HEK293T (cell line): Measurements from ENCODE around the gene PSG5.
"Not testable (repeated sequence)": the region's sequence is repeated elsewhere in the genome, so short reads cannot be mapped to it uniquely, and the experiment has no call there.

Source experiments
- CTCF ChIA-PET: fragments of 350-600 bp; formaldehyde crosslinking; extraction: SDS; loops from one replicate; lab custom pipeline; 2021; ENCODE audit warnings: antibody characterized with exemption, inconsistent platforms; lab: Yijun Ruan, JAX
- POLR2A ChIA-PET: fragments of 350-600 bp; formaldehyde crosslinking; extraction: SDS; loops from one replicate; lab custom pipeline; 2020; ENCODE audit warnings: antibody characterized with exemption, inconsistent platforms; lab: Yijun Ruan, JAX
- DNase-seq: peaks from one replicate; pipeline ENCODE4 v3.0.0; 2012; ENCODE audit warnings: mixed read lengths; ENCODE audit errors: extremely low spot score
- ARNT ChIP-seq: fragments of 450-650 bp; IDR thresholded peaks from 2 replicates; pipeline ENCODE4 v1.6.1; 2017; ENCODE audit warnings: mild to moderate bottlenecking
- BHLHE40 ChIP-seq: fragments of 450-650 bp; IDR thresholded peaks from 2 replicates; pipeline ENCODE4 v1.6.1; 2016; ENCODE audit warnings: mild to moderate bottlenecking, moderate library complexity, borderline replicate concordance
- CTBP1 ChIP-seq: fragments of 450-650 bp; IDR thresholded peaks from 2 replicates; pipeline ENCODE4 v1.6.1; 2016; ENCODE audit warnings: borderline replicate concordance
- ELF4 ChIP-seq: fragments of 450-650 bp; IDR thresholded peaks from 2 replicates; pipeline ENCODE4 v1.6.1; 2017; ENCODE audit warnings: antibody characterized with exemption
- FOXA1 ChIP-seq: fragments of 450-650 bp; IDR thresholded peaks from 2 replicates; pipeline ENCODE4 v1.6.1; 2016; ENCODE audit warnings: mild to moderate bottlenecking
- FOXK2 ChIP-seq: fragments of 450-650 bp; IDR thresholded peaks from 2 replicates; pipeline ENCODE4 v1.6.1; 2016; ENCODE audit warnings: mild to moderate bottlenecking
- FOXM1 ChIP-seq: fragments of 450-650 bp; IDR thresholded peaks from 2 replicates; pipeline ENCODE4 v1.6.1; 2017; ENCODE audit warnings: mild to moderate bottlenecking, borderline replicate concordance
- HDGF ChIP-seq: fragments of 450-650 bp; IDR thresholded peaks from 2 replicates; pipeline ENCODE4 v1.6.1; 2017; ENCODE audit warnings: antibody characterized with exemption, borderline replicate concordance
- L3MBTL2 ChIP-seq: fragments of 450-650 bp; conservative IDR thresholded peaks from 2 replicates; pipeline ENCODE4 v1.6.1; 2016; ENCODE audit warnings: mild to moderate bottlenecking
- LEF1 ChIP-seq: fragments of 450-650 bp; IDR thresholded peaks from 2 replicates; pipeline ENCODE4 v1.6.1; 2017; ENCODE audit warnings: mild to moderate bottlenecking, borderline replicate concordance
- NFRKB ChIP-seq: fragments of 450-650 bp; IDR thresholded peaks from 2 replicates; pipeline ENCODE4 v1.6.1; 2016; ENCODE audit warnings: mild to moderate bottlenecking, moderate library complexity
- PKNOX1 ChIP-seq: fragments of 450-650 bp; IDR thresholded peaks from 2 replicates; pipeline ENCODE4 v1.6.1; 2016
- SP1 ChIP-seq: fragments of 450-650 bp; IDR thresholded peaks from 2 replicates; pipeline ENCODE4 v1.6.1; 2017
- SUZ12 ChIP-seq: fragments of 450-650 bp; IDR thresholded peaks from 2 replicates; pipeline ENCODE4 v1.6.1; 2016; ENCODE audit warnings: mild to moderate bottlenecking
- TARDBP ChIP-seq: fragments of 450-650 bp; IDR thresholded peaks from 2 replicates; pipeline ENCODE4 v1.6.1; 2016
- ZNF384 ChIP-seq: fragments of 450-650 bp; IDR thresholded peaks from 2 replicates; pipeline ENCODE4 v1.6.1; 2016

The PSG5 gene

GRCh38 chr19:43148233-43148632 is 38.1 kb downstream of the PSG5 start:
- DNase-seq, result no peak
- CTCF ChIA-PET, result no interaction called here
- POLR2A ChIA-PET, result no interaction called here
- TF ChIP-seq ZNF384 (no peak), PKNOX1 (no peak), TARDBP (no peak), FOXK2 (no peak), ARNT (no peak), LEF1 (no peak), HDGF (no peak), SUZ12 (no peak), BHLHE40 (no peak), L3MBTL2 (no peak), CTBP1 (no peak), NFRKB (no peak), SP1 (no peak), ELF4 (no peak), FOXA1 (no peak)

- POLR2A ChIA-PET, DNase-seq, CTCF ChIA-PET: not testable (repeated sequence)
These were observed 44.6 kb downstream of the PSG5 start for GRCh38 chr19:43141763-43142162.

GRCh38 chr19:43132696-43133095 is 53.6 kb downstream of the PSG5 start:
- DNase-seq, result no peak
- POLR2A ChIA-PET, result no interaction called here
- TF ChIP-seq SP1, result no peak
- no peak for TF ChIP-seq ARNT
- CTCF ChIA-PET, result no interaction called here

GRCh38 chr19:43131281-43131842 is 55.0 kb downstream of the PSG5 start:
- POLR2A ChIA-PET, CTCF ChIA-PET, DNase-seq: not testable (repeated sequence)

GRCh38 chr19:43129197-43129596 is 57.1 kb downstream of the PSG5 start:
- DNase-seq, POLR2A ChIA-PET, CTCF ChIA-PET: not testable (repeated sequence)

- POLR2A ChIA-PET, CTCF ChIA-PET, DNase-seq: not testable (repeated sequence)
These were observed 59.0 kb downstream of the PSG5 start for GRCh38 chr19:43127336-43127735.

- no peak for TF ChIP-seq LEF1
- no peak for TF ChIP-seq FOXK2
- no peak for TF ChIP-seq SUZ12
- TF ChIP-seq FOXM1, result no peak
- TF ChIP-seq BHLHE40, result no peak
- TF ChIP-seq HDGF, result no peak
- TF ChIP-seq L3MBTL2, result no peak
- no peak for TF ChIP-seq NFRKB
- no peak for TF ChIP-seq PKNOX1
- no peak for TF ChIP-seq SP1
- no peak for TF ChIP-seq TARDBP
- TF ChIP-seq FOXA1, result no peak
- DNase-seq, result no peak
- POLR2A ChIA-PET, result no interaction called here
- CTCF ChIA-PET, result no interaction called here
These were observed 59.6 kb downstream of the PSG5 start for GRCh38 chr19:43126720-43127119.

GRCh38 chr19:43124360-43124759 is 62.0 kb downstream of the PSG5 start:
- CTCF ChIA-PET, result no interaction called here
- POLR2A ChIA-PET, result no interaction called here
- TF ChIP-seq PKNOX1 (peak; percentile 49), LEF1 (no peak), L3MBTL2 (no peak)
- DNase-seq, result peak; percentile 38

- DNase-seq, CTCF ChIA-PET, POLR2A ChIA-PET: not testable (repeated sequence)
These were observed 65.8 kb downstream of the PSG5 start for GRCh38 chr19:43120433-43121026.

- DNase-seq, POLR2A ChIA-PET, CTCF ChIA-PET: not testable (repeated sequence)
These were observed 66.8 kb downstream of the PSG5 start for GRCh38 chr19:43119526-43119925.
